Bronchial epithelial cell (primary cell): ENCODE data around the gene PMPCA. TPM values are rescaled to one million over a fixed set of nuclear protein-coding genes. Genes with fewer than 3 reads are reported as not detected.

ENCODE experiments used
- DNase-seq: peaks from one replicate; pipeline ENCODE4 v3.0.0-alpha.2; 2010; ENCODE audit warnings: low read depth
- FAIRE-seq: peaks from 2 replicates; lab custom pipeline; 2011; peaks lifted over from hg19 to GRCh38; lab: Jason Lieb, UNC
- H3K27me3 ChIP-seq: 2 replicates; pipeline ENCODE4 v1.5.1; 2011; ENCODE audit warnings: low read length; ENCODE audit not compliant: control insufficient read depth, insufficient read depth
- H3K36me3 ChIP-seq: 2 replicates; pipeline ENCODE4 v1.5.1; 2011; ENCODE audit warnings: low read length; ENCODE audit not compliant: control insufficient read depth, insufficient read depth
- H3K4me3 ChIP-seq: 2 replicates; pipeline ENCODE4 v1.5.1; 2011; ENCODE audit warnings: mild to moderate bottlenecking, low read depth, low read length, control low read depth
- CTCF ChIP-seq: IDR thresholded peaks from 2 replicates; pipeline ENCODE4 v1.5.1; 2011; ENCODE audit warnings: mild to moderate bottlenecking, moderate library complexity, low read length, control low read depth, inconsistent platforms; ENCODE audit not compliant: insufficient read depth, severe bottlenecking
- total RNA-seq: library from RNA; depleted of rRNA; stranded (reverse); fragments of >200 nt; gene quantifications from 2 replicates; pipeline ENCODE4 v1.2.1, GENCODE V29; 2014

Gene PMPCA
- total RNA-seq, 1 donor from 2014 or later: 43.2 TPM

- no peak overlapping the region for H3K4me3 ChIP-seq
- DNase-seq (no peak), FAIRE-seq (no peak)
- peaks cover 30% of the 10 kb centered on the region for H3K36me3 ChIP-seq
- no peak for TF ChIP-seq CTCF
- no peaks in the 10 kb centered on the region for H3K27me3 ChIP-seq
Measured at GRCh38 chr9:136386018-136386417, 24.4 kb upstream of the PMPCA start.

DNA sequence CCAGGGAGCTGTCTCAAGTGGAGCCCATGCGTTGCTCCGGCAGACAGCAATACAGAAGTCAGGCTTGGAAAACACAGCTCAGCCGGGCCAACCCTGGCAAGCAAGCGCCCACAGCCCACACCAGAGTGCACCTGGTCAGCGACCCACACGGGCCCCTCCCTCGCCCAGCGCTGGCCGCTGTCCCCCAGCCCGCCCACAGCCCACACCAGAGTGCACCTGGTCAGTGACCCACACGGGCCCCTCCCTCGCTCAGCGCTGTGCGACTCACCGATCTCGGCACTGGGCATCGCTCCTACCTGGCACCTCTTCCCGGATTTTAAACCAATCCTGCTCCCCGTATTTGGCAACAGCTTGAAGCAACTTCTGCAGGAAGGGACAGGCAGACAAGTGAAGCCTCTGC lies 23.2 kb upstream of the PMPCA start:
- DNase-seq: no peak
- FAIRE-seq: no peak
- H3K4me3 ChIP-seq: no peak overlapping the region
- no peaks in the 10 kb centered on the region for H3K27me3 ChIP-seq
- peaks cover 36% of the 10 kb centered on the region for H3K36me3 ChIP-seq
- TF ChIP-seq CTCF: no peak

DNA sequence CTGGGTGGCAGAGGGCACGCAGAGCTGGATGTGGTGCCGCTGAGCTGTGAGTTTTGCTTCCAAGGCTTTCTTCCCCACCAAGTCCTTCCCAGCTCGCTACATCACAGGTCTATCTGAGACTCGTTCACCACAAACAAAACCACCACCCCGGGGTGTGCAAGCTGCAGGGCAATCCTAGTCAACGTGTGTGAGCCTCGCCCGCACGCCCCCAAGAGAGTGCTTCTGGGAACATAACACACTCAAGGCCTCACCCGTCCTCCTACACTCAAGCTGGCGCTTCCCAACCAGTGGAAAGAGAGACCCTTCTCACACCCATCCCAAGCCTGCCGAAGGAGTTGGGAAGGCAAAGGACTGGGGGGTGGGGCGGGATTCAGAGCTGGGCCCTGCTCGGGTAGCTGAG lies 21.1 kb upstream of the PMPCA start:
- no peak for TF ChIP-seq CTCF
- FAIRE-seq (peak; percentile 40), DNase-seq (no peak)
- no peak overlapping the region for H3K4me3 ChIP-seq
- H3K36me3 ChIP-seq: peaks cover 46% of the 10 kb centered on the region
- H3K27me3 ChIP-seq: no peaks in the 10 kb centered on the region

DNA sequence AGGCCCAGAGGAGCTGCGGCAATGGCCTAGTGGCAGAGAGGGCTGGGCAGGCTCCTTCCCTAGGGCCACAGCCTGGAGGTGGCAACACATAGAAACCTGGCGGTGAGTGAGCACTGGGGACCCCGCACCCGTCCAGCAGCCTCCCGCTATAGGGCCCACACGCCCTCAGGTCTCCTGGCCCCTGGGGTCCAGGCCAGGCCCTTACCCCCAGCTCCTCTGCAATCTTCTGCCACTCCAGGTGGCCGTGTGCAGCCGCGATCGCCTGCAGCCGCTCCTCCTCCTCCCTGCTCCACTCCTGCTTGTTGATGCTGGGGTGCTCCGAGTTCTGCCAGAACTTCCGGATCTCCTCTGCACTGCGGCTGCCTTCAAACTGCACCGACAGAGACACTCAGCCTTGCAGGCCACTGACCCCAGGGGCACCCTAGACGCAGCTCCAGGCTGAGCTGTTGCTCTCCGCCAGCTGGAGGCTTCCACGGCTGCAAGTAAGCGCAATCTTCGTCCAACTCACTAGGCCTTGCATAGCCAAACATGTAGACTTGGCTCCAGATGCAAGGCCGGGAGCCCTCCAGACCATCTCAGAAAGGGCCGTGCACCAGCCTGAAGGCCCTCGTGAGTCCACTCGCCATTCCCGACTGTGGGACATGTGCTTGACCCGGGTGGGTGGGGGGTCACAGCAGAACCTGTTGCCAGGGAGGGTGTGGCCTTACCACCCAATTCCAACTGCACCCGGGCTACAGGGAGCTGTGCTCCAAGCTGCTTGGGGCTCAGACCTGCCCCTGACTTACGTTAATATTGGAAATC lies 18.5 kb upstream of the PMPCA start:
- no peak overlapping the region for H3K4me3 ChIP-seq
- H3K27me3 ChIP-seq: no peaks in the 10 kb centered on the region
- peaks cover 59% of the 10 kb centered on the region for H3K36me3 ChIP-seq
- FAIRE-seq (peak; percentile 28), DNase-seq (no peak)
- TF ChIP-seq CTCF: no peak

GRCh38 chr9:136392538-136393449 lies 17.7 kb upstream of the PMPCA start:
- no peak for DNase-seq
- Histone ChIP-seq H3K36me3 (peaks cover 57% of the 10 kb centered on the region), H3K4me3 (no peak overlapping the region), H3K27me3 (no peaks in the 10 kb centered on the region)
- no peak for FAIRE-seq
- TF ChIP-seq CTCF: no peak
